ENCODE data around the gene NCLN. TPM values are rescaled to one million over a fixed set of nuclear protein-coding genes. Genes with fewer than 3 reads are reported as not detected.

NCLN gene, protein sequence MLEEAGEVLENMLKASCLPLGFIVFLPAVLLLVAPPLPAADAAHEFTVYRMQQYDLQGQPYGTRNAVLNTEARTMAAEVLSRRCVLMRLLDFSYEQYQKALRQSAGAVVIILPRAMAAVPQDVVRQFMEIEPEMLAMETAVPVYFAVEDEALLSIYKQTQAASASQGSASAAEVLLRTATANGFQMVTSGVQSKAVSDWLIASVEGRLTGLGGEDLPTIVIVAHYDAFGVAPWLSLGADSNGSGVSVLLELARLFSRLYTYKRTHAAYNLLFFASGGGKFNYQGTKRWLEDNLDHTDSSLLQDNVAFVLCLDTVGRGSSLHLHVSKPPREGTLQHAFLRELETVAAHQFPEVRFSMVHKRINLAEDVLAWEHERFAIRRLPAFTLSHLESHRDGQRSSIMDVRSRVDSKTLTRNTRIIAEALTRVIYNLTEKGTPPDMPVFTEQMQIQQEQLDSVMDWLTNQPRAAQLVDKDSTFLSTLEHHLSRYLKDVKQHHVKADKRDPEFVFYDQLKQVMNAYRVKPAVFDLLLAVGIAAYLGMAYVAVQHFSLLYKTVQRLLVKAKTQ
- 10 to 100 TPM; 26.3 to 51.8 (median 37.5) TPM for polyA plus RNA-seq

- H3K27ac ChIP-seq (ENCODE audit: low read depth, low read length): no peak within 1 kb of the TSS
- WGBS, 3 donors: 0% methylated on average over 51 to 69 of the region's 69 CpGs
Observed at GRCh38 chr19:3185461-3186159, at the start of gene NCLN. TSS of gene NCLN (plus strand) at chr19:3185930. CDS start at chr19:3186031, 101 bp downstream.

DNA sequence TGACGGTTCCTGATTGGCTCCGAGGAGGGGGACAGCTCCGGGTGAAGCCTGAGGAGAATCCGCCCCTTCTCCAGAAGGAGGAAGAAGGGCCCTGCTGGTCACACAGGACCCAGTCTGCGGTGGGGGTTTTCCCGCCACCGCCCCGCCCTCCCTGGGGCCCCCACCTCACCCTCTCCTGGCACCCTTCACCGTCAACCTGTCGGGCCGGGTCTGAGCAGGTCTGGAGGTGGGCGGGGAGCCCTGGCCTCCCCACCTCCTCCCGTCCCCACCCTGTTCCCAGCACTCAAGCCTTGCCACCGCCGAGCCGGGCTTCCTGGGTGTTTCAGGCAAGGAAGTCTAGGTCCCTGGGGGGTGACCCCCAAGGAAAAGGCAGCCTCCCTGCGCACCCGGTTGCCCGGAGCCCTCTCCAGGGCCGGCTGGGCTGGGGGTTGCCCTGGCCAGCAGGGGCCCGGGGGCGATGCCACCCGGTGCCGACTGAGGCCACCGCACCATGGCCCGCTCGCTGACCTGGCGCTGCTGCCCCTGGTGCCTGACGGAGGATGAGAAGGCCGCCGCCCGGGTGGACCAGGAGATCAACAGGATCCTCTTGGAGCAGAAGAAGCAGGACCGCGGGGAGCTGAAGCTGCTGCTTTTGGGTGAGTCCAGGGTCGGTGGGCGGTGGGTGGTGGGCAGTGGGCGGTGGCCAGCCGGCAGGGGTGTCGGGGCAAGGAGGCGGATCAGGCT is 49.6 kb upstream of the NCLN start, which contains the start of gene GNA15:
Gene GNA15 (plus strand): TSS at position 73 of the 723 bp plus-strand sequence. CDS start 418 bp downstream, at position 491.
- H3K27ac ChIP-seq (ENCODE audit: low read depth, low read length): no peak within 1 kb of the TSS
- 49 to 64% (median 52%) methylated on average over 39 to 40 of the region's 40 CpGs for WGBS, 3 donors

DNA sequence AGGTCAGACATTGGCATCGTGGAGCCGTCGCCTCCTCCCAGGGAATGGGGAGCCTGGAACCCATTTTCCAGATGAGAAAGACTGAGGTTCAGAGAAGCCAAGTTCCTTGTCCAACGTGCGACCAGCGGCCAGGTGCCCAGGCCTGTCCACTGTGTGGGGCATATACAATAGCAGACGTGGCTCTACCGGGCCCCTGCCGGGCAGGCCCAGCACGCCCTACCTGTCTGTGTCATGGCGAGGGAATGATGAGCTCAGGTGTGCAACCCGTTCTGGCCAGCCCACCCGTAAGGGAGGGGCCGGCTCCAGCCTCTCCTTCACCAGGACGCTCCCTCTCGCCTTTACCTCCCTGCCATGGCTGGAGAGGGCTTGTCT is 49.1 kb upstream of the NCLN start:
- WGBS, 3 donors: 36 to 74% (median 52%) methylated on average over 16 of the region's 16 CpGs
- H3K27ac ChIP-seq (ENCODE audit: low read depth, low read length): no peak overlapping the region

GRCh38 chr19:3137119-3137518 is 48.6 kb upstream of the NCLN start:
- H3K27ac ChIP-seq (ENCODE audit: low read depth, low read length): no peak overlapping the region
- 14 to 63% (median 19%) methylated on average over 7 of the region's 7 CpGs for WGBS, 3 donors

DNA sequence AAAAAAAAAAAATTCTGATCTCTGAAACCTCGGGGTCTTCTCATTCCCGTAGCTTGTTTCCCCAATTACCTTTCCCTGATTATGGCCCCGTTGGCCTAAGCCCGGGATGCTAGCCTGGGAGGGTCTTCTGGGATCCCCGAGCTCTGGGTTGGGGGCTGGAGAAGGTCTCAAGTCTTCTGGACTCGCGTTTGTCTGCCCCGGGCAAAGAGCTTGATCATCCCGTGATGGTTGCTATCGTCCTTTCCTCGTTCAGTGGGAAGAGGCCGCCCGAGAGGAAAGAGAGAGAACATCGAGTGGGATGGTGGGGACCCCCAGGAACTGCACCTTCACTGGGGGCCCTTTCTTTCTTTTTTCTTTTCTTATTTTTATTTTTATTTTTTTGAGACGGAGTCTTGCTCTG is 47.5 kb upstream of the NCLN start:
- H3K27ac ChIP-seq (ENCODE audit: low read depth, low read length): no peak overlapping the region
- WGBS, 3 donors: 60 to 79% (median 78%) methylated on average over 15 of the region's 15 CpGs

GRCh38 chr19:3140667-3141038 is 45.1 kb upstream of the NCLN start:
- no peak overlapping the region for H3K27ac ChIP-seq (ENCODE audit: low read depth, low read length)

DNA sequence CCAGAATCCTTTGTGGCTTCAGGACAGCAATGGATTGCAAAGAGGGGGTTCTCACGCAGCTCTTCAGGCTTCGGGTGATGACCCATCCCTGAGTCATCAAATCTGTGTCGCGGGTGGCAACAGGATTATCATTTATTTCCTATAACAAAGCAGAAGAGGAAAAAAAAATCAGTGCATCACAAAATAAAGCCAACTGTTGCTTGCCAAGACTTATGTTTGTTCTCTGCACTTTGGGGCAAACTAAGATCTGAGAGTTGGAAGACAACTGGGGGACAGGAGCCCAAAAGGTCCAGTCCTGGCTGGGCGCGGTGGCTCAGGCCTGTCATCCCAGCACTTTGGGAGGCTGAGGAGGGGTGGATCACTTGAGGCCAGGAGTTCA is 43.4 kb upstream of the NCLN start:
- WGBS, 3 donors: 22 to 58% (median 22%) methylated on average over 6 of the region's 6 CpGs
- peak overlapping the region; percentile 60 for H3K27ac ChIP-seq (ENCODE audit: low read depth, low read length)

DNA sequence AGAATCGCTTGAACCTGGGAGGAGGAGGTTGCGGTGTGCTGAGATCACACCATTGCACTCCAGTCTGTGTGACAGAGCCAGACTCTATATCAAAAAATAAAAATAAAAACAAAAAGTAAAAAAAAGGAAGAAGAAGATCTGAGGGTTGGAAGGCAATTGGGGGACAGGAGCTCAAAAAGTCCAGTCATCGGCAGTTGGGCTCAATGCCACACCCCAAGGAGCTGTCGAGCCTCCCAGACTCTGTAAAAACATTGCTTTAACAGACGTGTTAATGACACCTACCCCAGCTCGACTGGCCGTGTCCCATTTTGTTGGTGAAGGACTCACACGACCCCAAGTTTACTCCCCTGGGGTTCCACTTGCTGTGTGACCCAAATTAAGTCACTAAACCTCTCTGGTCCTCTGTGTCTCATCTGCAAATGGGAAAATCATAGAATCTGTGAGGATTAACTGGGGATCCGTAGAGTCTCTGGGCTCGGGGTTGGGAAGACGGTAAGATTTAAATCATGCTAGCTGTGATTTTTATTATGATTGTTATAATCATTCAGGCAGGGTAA is 42.9 kb upstream of the NCLN start:
- WGBS, 3 donors: 59 to 63% (median 60%) methylated on average over 11 of the region's 11 CpGs
- H3K27ac ChIP-seq (ENCODE audit: low read depth, low read length): no peak overlapping the region

GRCh38 chr19:3145909-3146676 is 39.6 kb upstream of the NCLN start:
- H3K27ac ChIP-seq (ENCODE audit: low read depth, low read length): no peak overlapping the region
- WGBS, 3 donors: 54 to 69% (median 56%) methylated on average over 20 of the region's 20 CpGs

- H3K27ac ChIP-seq (ENCODE audit: low read depth, low read length): no peak overlapping the region
Observed at GRCh38 chr19:3146677-3147100, 39.0 kb upstream of the NCLN start.

DNA sequence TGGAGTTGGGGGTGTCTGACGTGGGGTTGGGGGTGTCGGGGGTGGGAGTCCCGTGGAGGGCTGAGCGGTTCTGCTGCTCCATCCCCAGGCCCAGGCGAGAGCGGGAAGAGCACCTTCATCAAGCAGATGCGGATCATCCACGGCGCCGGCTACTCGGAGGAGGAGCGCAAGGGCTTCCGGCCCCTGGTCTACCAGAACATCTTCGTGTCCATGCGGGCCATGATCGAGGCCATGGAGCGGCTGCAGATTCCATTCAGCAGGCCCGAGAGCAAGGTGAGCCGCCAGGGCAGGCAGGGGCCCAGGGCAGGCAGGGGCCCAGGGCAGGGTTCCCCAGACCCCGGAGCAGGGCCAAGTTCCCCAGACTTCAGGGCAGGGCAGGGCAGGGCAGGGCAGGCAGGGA is 37.2 kb upstream of the NCLN start:
- H3K27ac ChIP-seq (ENCODE audit: low read depth, low read length): no peak overlapping the region
- WGBS, 3 donors: 81 to 93% (median 89%) methylated on average over 20 of the region's 20 CpGs

More at GRCh38 chr19:3146677-3147100, 39.0 kb upstream of the NCLN start:
- 57 to 71% (median 59%) methylated on average over 5 of the region's 5 CpGs for WGBS, 3 donors

- WGBS, 3 donors: 79 to 95% (median 92%) methylated on average over 6 of the region's 6 CpGs
- no peak overlapping the region for H3K27ac ChIP-seq (ENCODE audit: low read depth, low read length)
Observed at GRCh38 chr19:3149089-3149488, 36.6 kb upstream of the NCLN start.

- 40 to 63% (median 60%) methylated on average over 35 of the region's 35 CpGs for WGBS, 3 donors
- no peak overlapping the region for H3K27ac ChIP-seq (ENCODE audit: low read depth, low read length)
Observed at GRCh38 chr19:3149526-3150505, 35.9 kb upstream of the NCLN start.

- WGBS, 3 donors: 70 to 85% (median 75%) methylated on average over 5 of the region's 5 CpGs
- H3K27ac ChIP-seq (ENCODE audit: low read depth, low read length): no peak overlapping the region
Observed at GRCh38 chr19:3150739-3151329, 34.9 kb upstream of the NCLN start.

DNA sequence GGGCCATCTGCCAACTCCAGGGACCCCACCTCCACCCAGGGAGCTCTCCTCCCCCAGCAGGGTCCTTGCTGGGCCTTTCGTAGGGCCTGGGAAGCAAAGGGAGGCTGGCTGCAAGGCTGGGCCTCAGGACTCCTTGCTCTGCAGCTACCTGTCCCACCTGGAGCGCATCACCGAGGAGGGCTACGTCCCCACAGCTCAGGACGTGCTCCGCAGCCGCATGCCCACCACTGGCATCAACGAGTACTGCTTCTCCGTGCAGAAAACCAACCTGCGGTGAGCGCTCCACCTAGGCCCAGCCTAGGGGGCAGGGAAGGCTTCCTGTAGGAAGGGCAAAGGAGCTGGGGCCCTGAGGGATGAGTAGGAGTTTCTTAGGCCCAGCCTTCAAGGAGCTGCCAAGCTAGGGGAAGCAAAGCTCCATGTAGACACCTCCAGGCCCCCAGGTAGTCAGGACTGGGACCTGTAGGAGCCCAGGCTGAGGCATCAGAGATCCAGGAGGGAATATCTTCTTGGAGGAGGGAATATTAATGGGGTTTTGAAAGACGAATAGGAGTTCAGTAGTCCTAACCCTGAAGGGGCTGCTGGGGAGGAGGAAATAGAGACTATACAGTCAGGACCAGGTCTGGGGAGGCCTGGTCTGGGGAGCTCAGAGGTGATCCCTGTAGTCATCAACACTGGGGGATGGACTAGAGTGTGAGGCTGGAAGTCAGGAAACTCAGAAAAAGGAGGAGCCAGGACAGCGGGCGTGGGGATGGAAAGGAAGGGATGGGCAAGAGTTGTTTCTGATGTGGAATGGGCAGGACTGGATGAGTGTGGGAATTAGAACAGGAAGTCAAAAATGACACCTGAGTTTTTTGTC is 33.9 kb upstream of the NCLN start:
- WGBS, 3 donors: 73 to 83% (median 81%) methylated on average over 14 of the region's 14 CpGs
- no peak overlapping the region for H3K27ac ChIP-seq (ENCODE audit: low read depth, low read length)

GRCh38 chr19:3152419-3152780 is 33.3 kb upstream of the NCLN start:
- no peak overlapping the region for H3K27ac ChIP-seq (ENCODE audit: low read depth, low read length)
- WGBS, 3 donors: 88 to 94% (median 91%) methylated on average over 3 of the region's 3 CpGs
